ENCODE measurements around the gene RALGPS1.

Gene RALGPS1

GRCh38 chr9:127210851-127211730 lies 296.5 kb downstream of the RALGPS1 start:
- DNase-seq: no peak

- DNase-seq: no peak
Observed at GRCh38 chr9:127211983-127212382, 297.4 kb downstream of the RALGPS1 start.

- no peak for DNase-seq
Observed at GRCh38 chr9:127212453-127212852, 297.9 kb downstream of the RALGPS1 start.

GRCh38 chr9:127213859-127214258 lies 299.3 kb downstream of the RALGPS1 start:
- DNase-seq: no peak

GRCh38 chr9:127214421-127215267 lies 300.1 kb downstream of the RALGPS1 start:
- peak; percentile 53 for DNase-seq

GRCh38 chr9:127215268-127216209 lies 301.0 kb downstream of the RALGPS1 start:
- no peak for DNase-seq

- no peak for DNase-seq
Observed at GRCh38 chr9:127216210-127216887, 301.8 kb downstream of the RALGPS1 start.

- DNase-seq: no peak
Observed at GRCh38 chr9:127216888-127217217, 302.3 kb downstream of the RALGPS1 start.

GRCh38 chr9:127218818-127219217 lies 304.2 kb downstream of the RALGPS1 start:
- no peak for DNase-seq

- no peak for DNase-seq
Observed at GRCh38 chr9:127219520-127219919, 304.9 kb downstream of the RALGPS1 start.

- DNase-seq: no peak
Observed at GRCh38 chr9:127221695-127222094, 307.1 kb downstream of the RALGPS1 start.

GRCh38 chr9:127222388-127223095 lies 308.0 kb downstream of the RALGPS1 start:
- DNase-seq: no peak

GRCh38 chr9:127223266-127223665 lies 308.7 kb downstream of the RALGPS1 start:
- no peak for DNase-seq

GRCh38 chr9:127223810-127224177 lies 309.2 kb downstream of the RALGPS1 start:
- DNase-seq: no peak

GRCh38 chr9:127224178-127224882 lies 309.7 kb downstream of the RALGPS1 start:
- peak; percentile 85 for DNase-seq

- peak; percentile 90 for DNase-seq
Observed at GRCh38 chr9:127224883-127225739, 310.5 kb downstream of the RALGPS1 start.

GRCh38 chr9:127225801-127226625 lies 311.4 kb downstream of the RALGPS1 start:
- peak; percentile 37 for DNase-seq

- no peak for DNase-seq
Observed at GRCh38 chr9:127229691-127230417, 315.3 kb downstream of the RALGPS1 start.

Measured in EL (cell line).